ENCODE measurements around the gene EPB42.

DNA sequence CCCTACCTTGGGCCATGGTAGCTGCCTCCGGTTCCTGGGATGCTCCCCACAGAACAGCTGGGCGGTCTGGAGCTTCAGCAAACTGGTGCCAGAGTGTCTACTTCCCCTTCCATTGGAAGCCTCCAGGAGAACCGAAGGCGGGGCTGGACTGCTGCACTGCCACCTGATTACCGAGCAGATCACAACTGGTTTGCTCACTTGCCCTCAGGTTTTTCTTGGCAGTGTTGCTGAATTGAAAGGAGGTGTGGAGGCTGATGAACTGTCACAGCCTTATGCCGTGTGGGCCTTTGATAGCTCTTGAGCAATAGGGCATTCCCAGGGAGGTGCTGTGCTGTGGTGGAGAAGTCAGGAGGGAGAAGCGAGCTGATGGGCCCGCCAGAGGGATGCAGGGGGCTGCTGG is 46.0 kb upstream of the EPB42 start, which contains the start of gene TGM5:
- TF ChIP-seq, protein P1, sequence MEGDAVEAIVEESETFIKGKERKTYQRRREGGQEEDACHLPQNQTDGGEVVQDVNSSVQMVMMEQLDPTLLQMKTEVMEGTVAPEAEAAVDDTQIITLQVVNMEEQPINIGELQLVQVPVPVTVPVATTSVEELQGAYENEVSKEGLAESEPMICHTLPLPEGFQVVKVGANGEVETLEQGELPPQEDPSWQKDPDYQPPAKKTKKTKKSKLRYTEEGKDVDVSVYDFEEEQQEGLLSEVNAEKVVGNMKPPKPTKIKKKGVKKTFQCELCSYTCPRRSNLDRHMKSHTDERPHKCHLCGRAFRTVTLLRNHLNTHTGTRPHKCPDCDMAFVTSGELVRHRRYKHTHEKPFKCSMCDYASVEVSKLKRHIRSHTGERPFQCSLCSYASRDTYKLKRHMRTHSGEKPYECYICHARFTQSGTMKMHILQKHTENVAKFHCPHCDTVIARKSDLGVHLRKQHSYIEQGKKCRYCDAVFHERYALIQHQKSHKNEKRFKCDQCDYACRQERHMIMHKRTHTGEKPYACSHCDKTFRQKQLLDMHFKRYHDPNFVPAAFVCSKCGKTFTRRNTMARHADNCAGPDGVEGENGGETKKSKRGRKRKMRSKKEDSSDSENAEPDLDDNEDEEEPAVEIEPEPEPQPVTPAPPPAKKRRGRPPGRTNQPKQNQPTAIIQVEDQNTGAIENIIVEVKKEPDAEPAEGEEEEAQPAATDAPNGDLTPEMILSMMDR (IDR thresholded peaks at IDR 0.05), result no peak
- TF ChIP-seq POLR2AphosphoS5 (IDR thresholded peaks at IDR 0.05; ENCODE audit: low read depth, low read length), result no peak
- no peak for TF ChIP-seq SIN3A (IDR thresholded peaks at IDR 0.05; ENCODE audit: borderline replicate concordance, insufficient read depth, low read depth, low read length)
